Erythroblast (primary cell): ENCODE results near the gene CTNND2.

Source experiments
- GATA1 ChIP-seq: IDR thresholded peaks from 2 replicates; pipeline ENCODE4 v1.6.1; 2011; ENCODE audit warnings: low read depth, mild to moderate bottlenecking, control low read depth, low read length, moderate library complexity
- POLR2A ChIP-seq: IDR thresholded peaks from 2 replicates; pipeline ENCODE4 v1.6.1; 2011; ENCODE audit warnings: mild to moderate bottlenecking, low read length

- TF ChIP-seq POLR2A (no peak), GATA1 (no peak)
These were observed 798.5 kb downstream of the CTNND2 start for GRCh38 chr5:11105696-11106095.
